Endodermal cell (in vitro differentiated cells): Measurements from ENCODE around the gene ERGIC3. TPM values are rescaled to one million over a fixed set of nuclear protein-coding genes. Genes with fewer than 3 reads are reported as not detected.

Experiments used
- DNase-seq: peaks from one replicate; pipeline ENCODE4 v3.0.0-alpha.2; 2017
- H3K27ac ChIP-seq: 2 replicates; pipeline ENCODE4 v1.5.1; 2013; ENCODE audit warnings: mild to moderate bottlenecking, low read depth, low read length, moderate library complexity
- H3K27me3 ChIP-seq: 2 replicates; pipeline ENCODE4 v1.6.1; 2013; ENCODE audit warnings: mild to moderate bottlenecking, low read length, moderate library complexity; ENCODE audit not compliant: insufficient read depth, control insufficient read depth, poor library complexity, severe bottlenecking
- H3K36me3 ChIP-seq: 2 replicates; pipeline ENCODE4 v1.7.0; 2013; ENCODE audit warnings: mild to moderate bottlenecking, low read length, moderate library complexity; ENCODE audit not compliant: control insufficient read depth, insufficient read depth
- H3K4me1 ChIP-seq: one replicate; pipeline ENCODE4 v1.7.0; 2013; ENCODE audit warnings: low read length; ENCODE audit not compliant: control insufficient read depth, insufficient read depth
- H3K4me3 ChIP-seq: 2 replicates; pipeline ENCODE4 v1.5.1; 2013; ENCODE audit warnings: mild to moderate bottlenecking, low read length, moderate library complexity
- H3K9ac ChIP-seq: 2 replicates; pipeline ENCODE4 v1.6.1; 2013; ENCODE audit warnings: mild to moderate bottlenecking, low read length, moderate library complexity; ENCODE audit not compliant: poor library complexity, severe bottlenecking; ENCODE audit errors: extremely low read depth
- H3K9me3 ChIP-seq: 2 replicates; pipeline ENCODE4 v1.6.1; 2013; ENCODE audit warnings: mild to moderate bottlenecking, low read length, moderate library complexity; ENCODE audit not compliant: control insufficient read depth
- H3K27ac Mint-ChIP-seq: 2 replicates; pipeline ENCODE4 v1.8.0; 2020; ENCODE audit warnings: mixed read lengths
- H3K27me3 Mint-ChIP-seq: 2 replicates; pipeline ENCODE4 v1.8.0; 2021; ENCODE audit warnings: mild to moderate bottlenecking, mixed read lengths; ENCODE audit not compliant: insufficient read depth
- H3K36me3 Mint-ChIP-seq: 2 replicates; pipeline ENCODE4 v1.8.0; 2020; ENCODE audit warnings: low read depth, mixed read lengths
- H3K4me1 Mint-ChIP-seq: 2 replicates; pipeline ENCODE4 v1.8.0; 2020; ENCODE audit warnings: mixed read lengths
- H3K4me3 Mint-ChIP-seq: 2 replicates; pipeline ENCODE4 v1.8.0; 2020; ENCODE audit warnings: mild to moderate bottlenecking, moderate library complexity, mixed read lengths
- H3K9me3 Mint-ChIP-seq: 2 replicates; pipeline ENCODE4 v1.8.0; 2020; ENCODE audit warnings: mild to moderate bottlenecking, mixed read lengths
- CTCF ChIP-seq: fragments of 200-600 bp; sonication (generic); conservative IDR thresholded peaks from 2 replicates; pipeline ENCODE4 v1.5.0; 2021; ENCODE audit warnings: antibody characterized with exemption, mild to moderate bottlenecking
- WGBS, 2 experiments: methylation state at CpG; one replicate each; pipeline versions ENCODE4 v1.1.5 to v1.1.7; 2013; ENCODE audit warnings: missing lambda C conversion rate in 2 of 2, mixed read lengths in 1 of 2; ENCODE audit not compliant: insufficient coverage in 1 of 2, insufficient read length in 1 of 2; 5-methylcytosine and 5-hydroxymethylcytosine counted together
- total RNA-seq, 2 donors: library from RNA; stranded (reverse); fragmentation: NEBNext Ultra II Directional in 1 of 2; extraction: Animal tissue kit (Norgen Biotek cat#: 25700) in 1 of 2; gene quantifications; 2 replicates in 1 of 2; 3 replicates in 1 of 2; pipeline ENCODE4 v1.2.1, GENCODE V29; 2021

ERGIC3 gene
- total RNA-seq, 2 donors from 2014 or later, result 217 to 230 TPM

- Mint-ChIP-seq H3K4me1 (no peaks in the 10 kb centered on the region), H3K4me3 (no peak overlapping the region)
- 87 to 100% methylated on average over 1 of the region's 1 CpG for WGBS, 2 experiments
These were observed 16.2 kb upstream of the ERGIC3 start for GRCh38 chr20:35525639-35526038.

GRCh38 chr20:35527122-35527769, 14.6 kb upstream of the ERGIC3 start:
- DNase-seq, result no peak
- no peaks in the 10 kb centered on the region for H3K9me3 ChIP-seq
- 90 to 94% methylated on average over 8 to 12 of the region's 12 CpGs for WGBS, 2 experiments

More at GRCh38 chr20:35525639-35526038, 16.2 kb upstream of the ERGIC3 start:
- no peak overlapping the region for H3K27ac Mint-ChIP-seq
- H3K9me3 ChIP-seq, result no peaks in the 10 kb centered on the region
- no peak for DNase-seq
- H3K9me3 Mint-ChIP-seq, result peaks cover 14% of the 10 kb centered on the region
- no peak overlapping the region for H3K4me3 ChIP-seq
- no peaks in the 10 kb centered on the region for H3K36me3 Mint-ChIP-seq
- no peaks in the 10 kb centered on the region for H3K27me3 Mint-ChIP-seq
- no peak for TF ChIP-seq CTCF
- no peak overlapping the region for H3K9ac ChIP-seq
- no peaks in the 10 kb centered on the region for H3K36me3 ChIP-seq
- no peak overlapping the region for H3K27ac ChIP-seq
- no peaks in the 10 kb centered on the region for H3K27me3 ChIP-seq
- no peaks in the 10 kb centered on the region for H3K4me1 ChIP-seq

GRCh38 chr20:35529552-35529951, 12.3 kb upstream of the ERGIC3 start, which contains the start of gene C20orf173:
Gene C20orf173 (minus strand): TSS chr20:35529652. CDS start chr20:35529373, 279 bp downstream.
- TF ChIP-seq CTCF, result no peak
- Mint-ChIP-seq H3K27ac (no peak within 1 kb of the TSS), H3K9me3 (peaks cover 14% of the 10 kb centered on the region), H3K36me3 (no peaks in the 10 kb centered on the region), H3K27me3 (no peaks in the 10 kb centered on the region), H3K4me3 (no peak within 1 kb of the TSS), H3K4me1 (no peaks in the 10 kb centered on the region)
- H3K9ac ChIP-seq, result no peak within 1 kb of the TSS
- no peak for DNase-seq
- no peaks in the 10 kb centered on the region for H3K9me3 ChIP-seq
- H3K27me3 ChIP-seq, result no peaks in the 10 kb centered on the region
- H3K4me3 ChIP-seq, result no peak within 1 kb of the TSS
- H3K27ac ChIP-seq, result no peak within 1 kb of the TSS
- no peaks in the 10 kb centered on the region for H3K36me3 ChIP-seq
- no peaks in the 10 kb centered on the region for H3K4me1 ChIP-seq
- 92% methylated on average over 2 of the region's 2 CpGs; no CpG with 5 or more reads in 1 of the 2 experiments for WGBS, 2 experiments

More at GRCh38 chr20:35527122-35527769, 14.6 kb upstream of the ERGIC3 start:
- peaks cover 14% of the 10 kb centered on the region for H3K9me3 Mint-ChIP-seq
- no peak overlapping the region for H3K27ac ChIP-seq
- H3K9ac ChIP-seq, result no peak overlapping the region
- H3K36me3 ChIP-seq, result no peaks in the 10 kb centered on the region
- H3K4me1 ChIP-seq, result no peaks in the 10 kb centered on the region
- no peak overlapping the region for H3K4me3 Mint-ChIP-seq
- TF ChIP-seq CTCF, result no peak
- no peaks in the 10 kb centered on the region for H3K27me3 Mint-ChIP-seq
- no peak overlapping the region for H3K4me3 ChIP-seq
- H3K4me1 Mint-ChIP-seq, result no peaks in the 10 kb centered on the region
- H3K36me3 Mint-ChIP-seq, result no peaks in the 10 kb centered on the region
- H3K27ac Mint-ChIP-seq, result no peak overlapping the region
- H3K27me3 ChIP-seq, result no peaks in the 10 kb centered on the region
